IMR-90 (cell line): ENCODE data around the gene PLLP. TPM values are rescaled to one million over a fixed set of nuclear protein-coding genes. Genes with fewer than 3 reads are reported as not detected.

Source experiments
- ATAC-seq: fragments of 200-7000 bp; cut with Tn5 transposase; 2 replicates; pipeline ENCODE4 v1.9.1; 2020; ENCODE audit warnings: low read depth, mild to moderate bottlenecking, moderate library complexity
- BruUV-seq: library from RNA; stranded (reverse); fragments of 400-500 nt; replicated peaks from 2 replicates; lab custom pipeline; 2021; lab: Mats Ljungman, UMichigan
- CTCF ChIA-PET: fragments of 300-600 bp; formaldehyde crosslinking; extraction: SDS; loops from one replicate; lab custom pipeline; 2021; ENCODE audit warnings: antibody characterized with exemption; lab: Yijun Ruan, JAX
- POLR2A ChIA-PET: fragments of 300-600 bp; sonication (Branson Sonifier 250); formaldehyde crosslinking; loops from one replicate; lab custom pipeline; 2022; ENCODE audit warnings: antibody characterized with exemption; ENCODE audit not compliant: unreplicated experiment; lab: Charles Lee
- DNase-seq: peaks from one replicate; pipeline ENCODE4 v3.0.0; 2013
- H2AFZ ChIP-seq: replicated peaks from 2 replicates; pipeline ENCODE3; 2013; ENCODE audit warnings: low read length, mild to moderate bottlenecking; ENCODE audit not compliant: poor library complexity
- H2AK5ac ChIP-seq: 2 replicates; pipeline ENCODE4 v1.6.1; 2013; ENCODE audit warnings: low read depth, low read length, inconsistent platforms
- H2AK9ac ChIP-seq: replicated peaks from 2 replicates; pipeline ENCODE3; 2013; ENCODE audit warnings: mild to moderate bottlenecking, low read depth, low read length, moderate library complexity; ENCODE audit not compliant: poor library complexity
- H2BK120ac ChIP-seq: 2 replicates; pipeline ENCODE4 v1.6.1; 2013; ENCODE audit warnings: low read depth, low read length, inconsistent platforms
- H2BK15ac ChIP-seq: 3 replicates; pipeline ENCODE4 v1.6.1; 2013; ENCODE audit warnings: low read depth, low read length, inconsistent platforms
- H2BK20ac ChIP-seq: 2 replicates; pipeline ENCODE4 v1.6.1; 2013; ENCODE audit warnings: low read depth, mild to moderate bottlenecking, inconsistent platforms, low read length, moderate library complexity
- H2BK5ac ChIP-seq: 2 replicates; pipeline ENCODE4 v1.6.1; 2013; ENCODE audit warnings: mild to moderate bottlenecking, low read depth, low read length, inconsistent platforms; ENCODE audit not compliant: poor library complexity, severe bottlenecking
- H3K14ac ChIP-seq: replicated peaks from 2 replicates; pipeline ENCODE4 v1.6.1; 2013; ENCODE audit warnings: low read depth, low read length, inconsistent platforms
- H3K18ac ChIP-seq: 2 replicates; pipeline ENCODE4 v1.6.1; 2013; ENCODE audit warnings: low read depth, low read length, control low read depth
- H3K23ac ChIP-seq: 2 replicates; pipeline ENCODE4 v1.6.1; 2013; ENCODE audit warnings: low read depth, low read length, inconsistent platforms
- H3K27ac ChIP-seq: 2 replicates; pipeline ENCODE4 v1.5.1; 2013; ENCODE audit warnings: mild to moderate bottlenecking, control low read depth, low read length; ENCODE audit not compliant: insufficient read depth
- H3K27me3 ChIP-seq: 2 replicates; pipeline ENCODE4 v1.6.1; 2013; ENCODE audit warnings: low read length; ENCODE audit not compliant: control insufficient read depth, insufficient read depth
- H3K36me3 ChIP-seq: 2 replicates; pipeline ENCODE4 v1.6.1; 2013; ENCODE audit warnings: low read length, mixed read lengths; ENCODE audit not compliant: control insufficient read depth, insufficient read depth
- H3K4ac ChIP-seq: 2 replicates; pipeline ENCODE4 v1.6.1; 2013; ENCODE audit warnings: low read depth, low read length, inconsistent platforms
- H3K4me1 ChIP-seq: 2 replicates; pipeline ENCODE4 v1.6.1; 2013; ENCODE audit warnings: low read length, mixed read lengths; ENCODE audit not compliant: control insufficient read depth, insufficient read depth
- H3K4me2 ChIP-seq: 2 replicates; pipeline ENCODE4 v1.6.1; 2013; ENCODE audit warnings: low read depth, mild to moderate bottlenecking, control low read depth, low read length, moderate library complexity
- H3K4me3 ChIP-seq: 2 replicates; pipeline ENCODE4 v1.5.1; 2013; ENCODE audit warnings: low read depth, mild to moderate bottlenecking, control low read depth, low read length, moderate library complexity; ENCODE audit not compliant: insufficient read depth
- H3K56ac ChIP-seq: 2 replicates; pipeline ENCODE4 v1.6.1; 2013; ENCODE audit warnings: low read length, inconsistent platforms; ENCODE audit not compliant: insufficient read depth; ENCODE audit errors: extremely low read depth
- H3K79me1 ChIP-seq, 2 experiments: 2 replicates each; pipeline ENCODE4 v1.6.1; 2013; ENCODE audit warnings: low read length in 2 of 2, inconsistent platforms in 1 of 2, low read depth in 1 of 2
- H3K9ac ChIP-seq: 2 replicates; pipeline ENCODE4 v1.6.1; 2013; ENCODE audit warnings: low read depth, low read length, control low read depth
- H3K9me1 ChIP-seq: 2 replicates; pipeline ENCODE4 v1.6.1; 2013; ENCODE audit warnings: low read length, inconsistent platforms; ENCODE audit not compliant: insufficient read depth
- H3K9me3 ChIP-seq: 2 replicates; pipeline ENCODE4 v1.6.1; 2013; ENCODE audit warnings: low read length; ENCODE audit not compliant: control insufficient read depth, insufficient read depth
- H4K20me1 ChIP-seq: 2 replicates; pipeline ENCODE4 v1.6.1; 2013; ENCODE audit warnings: low read length, inconsistent platforms; ENCODE audit not compliant: insufficient read depth
- H4K5ac ChIP-seq: 2 replicates; pipeline ENCODE4 v1.6.1; 2013; ENCODE audit warnings: mild to moderate bottlenecking, low read depth, low read length, control low read depth
- H4K8ac ChIP-seq, 2 experiments: 2 replicates each; pipeline ENCODE4 v1.6.1; 2013; ENCODE audit warnings: low read depth in 2 of 2, low read length in 2 of 2, control low read depth in 1 of 2, inconsistent platforms in 1 of 2
- H4K91ac ChIP-seq: 2 replicates; pipeline ENCODE4 v1.6.1; 2013; ENCODE audit warnings: low read depth, low read length, inconsistent platforms; ENCODE audit not compliant: insufficient read depth
- BHLHE40 ChIP-seq: fragments of 150-350 bp; IDR thresholded peaks from 2 replicates; pipeline ENCODE4 v1.6.1; 2016; ENCODE audit warnings: mild to moderate bottlenecking, low read depth, low read length
- CEBPB ChIP-seq: IDR thresholded peaks from 2 replicates; pipeline ENCODE4 v1.6.1; 2012; ENCODE audit warnings: low read depth, low read length, improper control_type of control experiment
- CHD1 ChIP-seq: IDR thresholded peaks from 2 replicates; pipeline ENCODE4 v1.6.1; 2012; ENCODE audit warnings: low read depth, low read length, improper control_type of control experiment
- FOS ChIP-seq: fragments of 150-350 bp; IDR thresholded peaks from 2 replicates; pipeline ENCODE4 v1.6.1; 2016; ENCODE audit warnings: low read depth, low read length
- MAFK ChIP-seq: IDR thresholded peaks from 2 replicates; pipeline ENCODE4 v1.6.1; 2012; ENCODE audit warnings: low read depth, low read length, improper control_type of control experiment
- MAZ ChIP-seq: IDR thresholded peaks from 2 replicates; pipeline ENCODE4 v1.6.1; 2012; ENCODE audit warnings: low read depth, mild to moderate bottlenecking, low read length, improper control_type of control experiment, moderate library complexity, borderline replicate concordance
- MXI1 ChIP-seq: IDR thresholded peaks from 2 replicates; pipeline ENCODE4 v1.6.1; 2012; ENCODE audit warnings: low read depth, mild to moderate bottlenecking, low read length, moderate library complexity, borderline replicate concordance
- NFE2L2 ChIP-seq: fragments of 150-350 bp; IDR thresholded peaks from 2 replicates; pipeline ENCODE4 v1.6.1; 2016; ENCODE audit warnings: low read depth, mild to moderate bottlenecking, low read length
- POLR2A ChIP-seq: IDR thresholded peaks from 2 replicates; pipeline ENCODE4 v1.6.1; 2012; ENCODE audit warnings: mild to moderate bottlenecking, low read depth, low read length
- RAD21 ChIP-seq: IDR thresholded peaks from 2 replicates; pipeline ENCODE4 v1.6.1; 2012; ENCODE audit warnings: low read length, improper control_type of control experiment
- RCOR1 ChIP-seq: IDR thresholded peaks from 2 replicates; pipeline ENCODE4 v1.6.1; 2012; ENCODE audit warnings: mild to moderate bottlenecking, low read length, improper control_type of control experiment; ENCODE audit not compliant: insufficient replicate concordance
- RFX5 ChIP-seq: IDR thresholded peaks from 2 replicates; pipeline ENCODE4 v1.8.0; 2012; ENCODE audit warnings: low read depth, mild to moderate bottlenecking, low read length, moderate library complexity
- SMC3 ChIP-seq: fragments of 150-350 bp; IDR thresholded peaks from 2 replicates; pipeline ENCODE4 v1.6.1; 2016; ENCODE audit warnings: low read depth, mild to moderate bottlenecking, antibody characterized with exemption, low read length, moderate library complexity
- WGBS, 2 experiments: methylation state at CpG; one replicate each; pipeline versions ENCODE4 v1.1.5 to v1.1.7; 2013; ENCODE audit warnings: missing lambda C conversion rate in 2 of 2; ENCODE audit not compliant: insufficient read length in 1 of 2; ENCODE audit errors: extremely low coverage in 2 of 2; 5-methylcytosine and 5-hydroxymethylcytosine counted together
- dilution Hi-C: fragments of 300-500 bp; cut with HindIII; formaldehyde crosslinking; loops from one replicate; pipeline ENCODE4 v1.14.3; 2018; ENCODE audit warnings: low sequenced_read_pairs; ENCODE audit not compliant: unreplicated experiment
- in situ Hi-C: fragments of 300-500 bp; cut with MboI; formaldehyde crosslinking; loops from 3 replicates; pipeline ENCODE4 v1.14.3; 2019; ENCODE audit warnings: low sequenced_read_pairs, inconsistent platforms, mixed read lengths
- intact Hi-C: fragments of 100-400 bp; cut with micrococcal nuclease; formaldehyde crosslinking; loops from 2 replicates; pipeline ENCODE4 v1.10.0; 2022
- polyA plus RNA-seq, 3 experiments: library from polyadenylated mRNA; depleted of rRNA; stranded (reverse); fragments of >200 nt; gene quantifications; 2 replicates each; pipeline ENCODE4 v1.2.3, GENCODE V29; 2012; ENCODE audit warnings: low replicate concordance in 1 of 3
- total RNA-seq: library from RNA; depleted of rRNA; stranded (reverse); fragments of >200 nt; gene quantifications from 2 replicates; pipeline ENCODE4 v1.2.3, GENCODE V29; 2012
- TF ChIP-seq, protein P1 (sequence below): fragments of 150-350 bp; IDR thresholded peaks from 2 replicates; pipeline ENCODE4 v1.6.1; 2016; ENCODE audit warnings: low read depth, mild to moderate bottlenecking, low read length, moderate library complexity, borderline replicate concordance

PLLP gene
- total and polyA plus RNA-seq, 2 of the 4 experiments (the other 2 are of a cell fraction): 0.05 TPM; not detected in 1

GRCh38 chr16:57224651-57225335, 59.7 kb downstream of the PLLP start:
- in situ Hi-C loops: no loop called here
- Histone ChIP-seq H2BK15ac (no peak overlapping the region), H4K5ac (no peak overlapping the region), H3K4ac (no peak overlapping the region), H3K14ac (no peak overlapping the region), H3K9me3 (no peaks in the 10 kb centered on the region), H3K79me1 (peaks cover 3 to 12% of the 10 kb centered on the region in 2 experiments; a peak in 2 of 4 replicates), H3K4me1 (no peaks in the 10 kb centered on the region), H2BK120ac (no peak overlapping the region), H3K23ac (no peak overlapping the region), H3K36me3 (peaks cover 37% of the 10 kb centered on the region), H4K91ac (no peak overlapping the region), H3K9ac (no peak overlapping the region), H3K4me2 (no peak overlapping the region), H3K56ac (no peak overlapping the region), H3K27ac (no peak overlapping the region), H3K27me3 (no peaks in the 10 kb centered on the region), H4K20me1 (no peaks in the 10 kb centered on the region), H2AFZ (no peak overlapping the region), H4K8ac (no peak overlapping the region), H2AK9ac (no peak overlapping the region), H3K18ac (no peak overlapping the region), H2AK5ac (no peak overlapping the region), H2BK20ac (no peak overlapping the region), H3K9me1 (peaks cover 6% of the 10 kb centered on the region; the same call in 1 of the 2 replicates), H3K4me3 (no peak overlapping the region), H2BK5ac (no peak overlapping the region)
- ATAC-seq (no peak), DNase-seq (no peak)
- WGBS, 2 experiments: 89% methylated on average over 1 of the region's 6 CpGs; no CpG with 5 or more reads in 1 of the 2 experiments
- BruUV-seq: no TSS peak
- intact Hi-C loops: no loop called here
- ChIA-PET POLR2A (no interaction called here), CTCF (interaction anchor here (0.8 kb wide), 1 partner anchor 141 kb away, joined by 3 read pairs; no protein-coding TSS in a partner anchor)
- TF ChIP-seq BHLHE40: no peak
- TF ChIP-seq MAZ: no peak
- no peak for TF ChIP-seq RFX5
- no peak for TF ChIP-seq POLR2A
- TF ChIP-seq NFE2L2: no peak
- TF ChIP-seq, protein P1, sequence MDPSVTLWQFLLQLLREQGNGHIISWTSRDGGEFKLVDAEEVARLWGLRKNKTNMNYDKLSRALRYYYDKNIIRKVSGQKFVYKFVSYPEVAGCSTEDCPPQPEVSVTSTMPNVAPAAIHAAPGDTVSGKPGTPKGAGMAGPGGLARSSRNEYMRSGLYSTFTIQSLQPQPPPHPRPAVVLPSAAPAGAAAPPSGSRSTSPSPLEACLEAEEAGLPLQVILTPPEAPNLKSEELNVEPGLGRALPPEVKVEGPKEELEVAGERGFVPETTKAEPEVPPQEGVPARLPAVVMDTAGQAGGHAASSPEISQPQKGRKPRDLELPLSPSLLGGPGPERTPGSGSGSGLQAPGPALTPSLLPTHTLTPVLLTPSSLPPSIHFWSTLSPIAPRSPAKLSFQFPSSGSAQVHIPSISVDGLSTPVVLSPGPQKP: no peak
- no peak for TF ChIP-seq CHD1
- no peak for TF ChIP-seq CEBPB
- no peak for TF ChIP-seq MAFK
- TF ChIP-seq SMC3: no peak
- no peak for TF ChIP-seq MXI1
- no peak for TF ChIP-seq RAD21
- TF ChIP-seq RCOR1: no peak
- no peak for TF ChIP-seq FOS
- dilution Hi-C loops: no loop called here
